B cell (primary cell): ENCODE results near the gene NR1H3. TPM values are rescaled to one million over a fixed set of nuclear protein-coding genes. Genes with fewer than 3 reads are reported as not detected.

ENCODE experiments used
- ATAC-seq: fragments of 200-7000 bp; cut with Tn5 transposase; one replicate; pipeline ENCODE4 v1.10.0; 2021; ENCODE audit warnings: low read depth, mild to moderate bottlenecking, moderate number of reproducible peaks, moderate library complexity
- CTCF ChIA-PET: fragments of 350-600 bp; sonication (Branson Sonifier 250); formaldehyde crosslinking; loops from one replicate; lab custom pipeline; 2021; ENCODE audit warnings: antibody characterized with exemption, inconsistent platforms; lab: Charles Lee
- POLR2A ChIA-PET: fragments of 350-600 bp; sonication (Branson Sonifier 250); formaldehyde crosslinking; loops from one replicate; lab custom pipeline; 2021; ENCODE audit warnings: antibody characterized with exemption; lab: Charles Lee
- DNase-seq: peaks from one replicate; pipeline ENCODE4 v3.0.0; 2013
- H2AFZ ChIP-seq: 2 replicates; pipeline ENCODE4 v1.6.1; 2012; ENCODE audit warnings: mild to moderate bottlenecking, low read depth, low read length; ENCODE audit not compliant: insufficient read depth, poor library complexity, severe bottlenecking
- H3K27ac ChIP-seq, 2 donors: 1 replicate in 1 of 2; 2 replicates in 1 of 2; pipeline ENCODE4 v1.5.1; 2012 to 2013; ENCODE audit warnings: low read length in 2 of 2, mild to moderate bottlenecking in 2 of 2, moderate library complexity in 1 of 2
- H3K27me3 ChIP-seq, 4 experiments: fragments of 200-600 bp in 1 of 4; sonication (generic) in 1 of 4; replicated peaks in 1 of 4; 1 replicate in 2 of 4; 2 replicates in 2 of 4; pipeline versions ENCODE4 v1.6.1 to v1.7.0; 2013 to 2016; ENCODE audit warnings: low read length in 3 of 4, mild to moderate bottlenecking in 2 of 4, mixed read lengths in 1 of 4, moderate library complexity in 1 of 4; ENCODE audit not compliant: insufficient read depth in 4 of 4, control insufficient read depth in 3 of 4; ENCODE audit errors: control extremely low read depth in 1 of 4
- H3K36me3 ChIP-seq, 2 experiments: replicated peaks in 1 of 2; 1 replicate in 1 of 2; 2 replicates in 1 of 2; pipeline versions ENCODE4 v1.6.1 to v1.7.1; 2013; ENCODE audit warnings: low read length in 1 of 2; ENCODE audit not compliant: insufficient read depth in 2 of 2, control insufficient read depth in 1 of 2; ENCODE audit errors: control extremely low read depth in 1 of 2, extremely low read depth in 1 of 2
- H3K4me1 ChIP-seq, 2 donors: fragments of 200-600 bp in 1 of 2; sonication (generic) in 1 of 2; 1 replicate in 1 of 2; 2 replicates in 1 of 2; pipeline versions ENCODE4 v1.5.1 to v1.6.1; 2013 to 2017; ENCODE audit warnings: low read length in 2 of 2; ENCODE audit not compliant: control insufficient read depth in 2 of 2, insufficient read depth in 2 of 2
- H3K4me2 ChIP-seq: replicated peaks from 2 replicates; pipeline ENCODE3; 2012; ENCODE audit warnings: mild to moderate bottlenecking, low read depth, low read length; ENCODE audit not compliant: poor library complexity, severe bottlenecking
- H3K4me3 ChIP-seq, 5 experiments: fragments of 200-600 bp in 1 of 5; sonication (generic) in 1 of 5; 1 replicate in 3 of 5; 2 replicates in 2 of 5; pipeline versions ENCODE4 v1.5.1 to v1.7.0; 2011 to 2016; ENCODE audit warnings: low read length in 4 of 5, mild to moderate bottlenecking in 4 of 5, low read depth in 2 of 5, control low read depth in 1 of 5, moderate library complexity in 1 of 5; ENCODE audit not compliant: insufficient read depth in 1 of 5; ENCODE audit errors: control extremely low read depth in 1 of 5, extremely low read depth in 1 of 5
- H3K79me2 ChIP-seq: fragments of 200-600 bp; sonication (generic); one replicate; pipeline ENCODE4 v1.6.0; 2016; ENCODE audit warnings: low read length; ENCODE audit not compliant: control insufficient read depth, insufficient read depth
- H3K9ac ChIP-seq: fragments of 200-600 bp; sonication (generic); 2 replicates; pipeline ENCODE4 v1.6.1; 2017; ENCODE audit warnings: mild to moderate bottlenecking, low read length, moderate library complexity
- H3K9me3 ChIP-seq, 3 donors: one replicate each; pipeline versions ENCODE4 v1.6.1 to v1.7.1; 2013; ENCODE audit warnings: low read length in 2 of 3; ENCODE audit not compliant: control insufficient read depth in 2 of 3, insufficient read depth in 1 of 3; ENCODE audit errors: control extremely low read depth in 1 of 3
- H4K20me1 ChIP-seq: 2 replicates; pipeline ENCODE4 v1.6.0; 2012; ENCODE audit warnings: mild to moderate bottlenecking, low read length; ENCODE audit not compliant: insufficient read depth, control insufficient read depth, poor library complexity, severe bottlenecking
- H3K27ac Mint-ChIP-seq: one replicate; pipeline ENCODE4 v1.8.0; 2021; ENCODE audit warnings: mixed read lengths
- H3K27me3 Mint-ChIP-seq: one replicate; pipeline ENCODE4 v1.8.0; 2021; ENCODE audit warnings: mixed read lengths
- H3K4me1 Mint-ChIP-seq: one replicate; pipeline ENCODE4 v1.8.0; 2021; ENCODE audit warnings: mixed read lengths
- H3K4me3 Mint-ChIP-seq: one replicate; pipeline ENCODE4 v1.8.0; 2021; ENCODE audit warnings: mixed read lengths
- H3K9me3 Mint-ChIP-seq: one replicate; pipeline ENCODE4 v1.8.0; 2022; ENCODE audit warnings: mixed read lengths; ENCODE audit not compliant: insufficient read depth
- CTCF ChIP-seq: fragments of 200-600 bp; IDR thresholded peaks from one replicate; pipeline ENCODE4 v1.8.0; 2022; ENCODE audit warnings: antibody characterized with exemption, mild to moderate bottlenecking
- EZH2 ChIP-seq: IDR thresholded peaks from 2 replicates; pipeline ENCODE4 v1.6.1; 2012; ENCODE audit warnings: borderline replicate concordance, low read depth, mild to moderate bottlenecking, moderate library complexity, low read length; ENCODE audit not compliant: insufficient read depth, poor library complexity, severe bottlenecking
- WGBS: methylation state at CpG from one replicate; pipeline ENCODE4 v1.1.5; 2013; ENCODE audit warnings: missing lambda C conversion rate; ENCODE audit not compliant: insufficient coverage; 5-methylcytosine and 5-hydroxymethylcytosine counted together
- intact Hi-C: fragments of 100-400 bp; cut with micrococcal nuclease; formaldehyde crosslinking; loops from one replicate; pipeline ENCODE4 v1.10.0; 2022
- polyA plus RNA-seq: library from polyadenylated mRNA; depleted of rRNA; stranded (reverse); fragments of >200 nt; gene quantifications from 2 replicates; pipeline ENCODE4 v1.2.3, GENCODE V29; 2012
- total RNA-seq, 2 donors: library from RNA; stranded (reverse); fragments of 120-200 nt in 1 of 2; gene quantifications; 1 replicate in 1 of 2; 2 replicates in 1 of 2; pipeline versions ENCODE4 v1.2.3 to v1.2.4, GENCODE V29; 2013 to 2022

The NR1H3 gene
- total and polyA plus RNA-seq, 2 donors (not counting 1 experiment from before 2014, with no cell fraction given) = 8.4 to 9.6 TPM

DNA sequence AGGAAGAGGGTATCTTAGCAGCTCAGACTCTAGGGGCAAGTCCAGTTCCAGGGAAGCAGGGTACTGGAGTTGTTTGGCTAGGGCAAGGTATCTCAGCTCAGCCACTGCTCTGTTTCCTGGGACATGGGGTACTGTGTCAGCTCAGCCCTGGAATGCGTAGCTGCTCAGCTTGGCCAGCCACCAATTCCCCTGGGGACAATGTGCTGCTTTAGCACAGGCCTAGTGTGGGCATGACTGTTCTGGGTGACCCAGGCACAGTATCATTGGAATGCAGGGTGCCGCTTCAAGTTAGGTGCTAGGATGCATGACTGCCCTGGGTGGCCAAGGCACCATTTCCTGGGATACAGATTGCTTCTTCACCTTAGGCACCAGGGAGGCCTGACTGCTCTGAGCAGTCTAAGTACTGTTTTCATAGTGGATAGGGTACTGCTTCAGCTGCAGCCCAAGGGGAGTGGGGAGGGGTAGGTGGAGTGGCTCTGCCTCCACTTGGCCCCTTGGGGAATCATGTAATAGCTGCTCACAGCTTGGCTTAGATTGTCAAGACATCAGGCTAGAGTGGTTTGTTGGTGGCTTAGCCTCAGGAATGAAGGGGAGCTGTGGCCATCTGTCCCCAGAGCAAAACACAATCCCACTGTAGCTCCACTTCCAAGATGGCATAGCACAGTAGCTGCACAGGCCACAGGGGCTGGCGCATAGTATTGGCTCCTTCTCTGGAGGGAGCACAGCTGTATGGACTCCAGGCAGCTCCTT lies 48.1 kb downstream of the NR1H3 start:
- Mint-ChIP-seq H3K9me3 (peaks cover 6% of the 10 kb centered on the region), H3K27me3 (no peaks in the 10 kb centered on the region), H3K27ac (no peak overlapping the region), H3K4me1 (no peaks in the 10 kb centered on the region), H3K4me3 (no peak overlapping the region)
- no peak overlapping the region for H2AFZ ChIP-seq
- POLR2A ChIA-PET = interaction anchor here (0.6 kb wide), 1 partner anchor 765 kb away, joined by 4 read pairs; no protein-coding TSS in a partner anchor
- peaks cover 8 to 83% of the 10 kb centered on the region in 2 experiments for H3K36me3 ChIP-seq
- H3K9ac ChIP-seq = no peak overlapping the region
- ATAC-seq (no peak), DNase-seq (no peak)
- CTCF ChIA-PET = interaction anchor here (1.4 kb wide), 1 partner anchor 68 kb away, joined by 3 read pairs; no protein-coding TSS in a partner anchor
- peaks cover 43% of the 10 kb centered on the region for H3K79me2 ChIP-seq
- no peaks in the 10 kb centered on the region for H3K4me1 ChIP-seq
- no peak for TF ChIP-seq CTCF
- no peak for TF ChIP-seq EZH2
- no peak overlapping the region for H3K27ac ChIP-seq
- peaks cover 17% of the 10 kb centered on the region for H4K20me1 ChIP-seq
- H3K4me3 ChIP-seq = no peak overlapping the region
- no peak overlapping the region for H3K4me2 ChIP-seq
- H3K27me3 ChIP-seq = no peaks in the 10 kb centered on the region
- WGBS = 95% methylated on average over 3 of the region's 3 CpGs
- intact Hi-C loops = no loop called here
- peaks cover 2 to 18% (median 5%) of the 10 kb centered on the region in 3 donors for H3K9me3 ChIP-seq

DNA sequence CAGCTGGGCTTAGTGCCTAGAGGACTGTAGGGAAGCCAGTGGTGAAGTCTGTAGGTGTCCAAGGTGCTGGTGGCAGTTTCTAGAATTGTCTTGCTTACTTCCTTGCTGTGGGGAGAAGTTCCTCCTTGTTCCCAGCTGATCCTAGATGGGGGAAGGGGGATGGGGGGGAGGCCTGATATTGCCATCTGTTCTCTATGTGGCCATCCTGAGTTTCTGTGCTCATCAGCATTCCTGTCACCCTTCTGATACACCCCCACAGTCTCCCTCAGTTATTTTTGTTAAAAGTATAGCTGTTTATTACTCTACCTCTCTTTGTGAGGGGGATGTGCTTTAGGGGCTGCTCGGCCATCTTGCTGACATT lies 48.7 kb downstream of the NR1H3 start:
- Mint-ChIP-seq H3K27ac (no peak overlapping the region), H3K9me3 (peaks cover 6% of the 10 kb centered on the region), H3K4me1 (no peaks in the 10 kb centered on the region), H3K27me3 (no peaks in the 10 kb centered on the region), H3K4me3 (no peak overlapping the region)
- H3K4me1 ChIP-seq = no peaks in the 10 kb centered on the region
- ChIA-PET CTCF (interaction anchor here (1.4 kb wide), 1 partner anchor 68 kb away, joined by 3 read pairs; no protein-coding TSS in a partner anchor), POLR2A (no interaction called here)
- H3K79me2 ChIP-seq = peaks cover 43% of the 10 kb centered on the region
- H3K36me3 ChIP-seq = peaks cover 9 to 88% of the 10 kb centered on the region in 2 experiments
- H3K9ac ChIP-seq = no peak overlapping the region
- H3K9me3 ChIP-seq = peaks cover 2 to 18% (median 5%) of the 10 kb centered on the region in 3 donors
- peaks cover 17% of the 10 kb centered on the region for H4K20me1 ChIP-seq
- H2AFZ ChIP-seq = no peak overlapping the region
- intact Hi-C loops = no loop called here
- H3K27me3 ChIP-seq = no peaks in the 10 kb centered on the region
- no peak for TF ChIP-seq EZH2
- no peak for TF ChIP-seq CTCF
- ATAC-seq (no peak), DNase-seq (no peak)
- whole genome bisulfite sequencing = no CpG with 5 or more reads among the region's 1 CpG
- no peak overlapping the region for H3K4me2 ChIP-seq
- no peak overlapping the region for H3K4me3 ChIP-seq
- H3K27ac ChIP-seq = no peak overlapping the region
